GM18861 (cell line): ENCODE measurements around the gene ANKRD44.

Source experiments
- ATAC-seq: cut with Tn5 transposase; IDR thresholded peaks from one replicate; pipeline ENCODE4 v1.9.1; 2021; ENCODE audit not compliant: unreplicated experiment

The ANKRD44 gene

DNA sequence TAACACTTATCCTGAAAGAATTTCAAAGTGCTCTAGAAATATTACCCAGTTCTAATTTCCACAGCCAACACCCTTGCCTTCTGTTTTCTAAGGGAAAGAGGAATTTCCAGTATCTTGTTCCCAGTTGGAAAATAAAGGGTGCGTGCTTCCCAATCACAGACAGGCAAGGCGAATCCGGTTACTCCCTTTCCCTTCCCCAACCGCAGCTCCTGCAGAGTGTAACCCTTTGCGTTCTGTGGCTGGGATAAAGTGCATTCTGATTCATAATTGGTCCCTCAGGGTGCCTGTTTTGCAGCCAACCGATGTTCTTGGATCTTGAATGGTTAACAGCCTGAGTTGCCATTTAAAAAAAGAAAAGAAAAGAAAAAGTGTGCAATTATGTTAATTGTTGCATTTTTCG is 343.5 kb downstream of the ANKRD44 start:
- no peak for ATAC-seq

- ATAC-seq: no peak
Observed at GRCh38 chr2:196966061-196966460, 344.5 kb downstream of the ANKRD44 start.

- ATAC-seq: no peak
Observed at GRCh38 chr2:196965651-196966050, 344.9 kb downstream of the ANKRD44 start.

DNA sequence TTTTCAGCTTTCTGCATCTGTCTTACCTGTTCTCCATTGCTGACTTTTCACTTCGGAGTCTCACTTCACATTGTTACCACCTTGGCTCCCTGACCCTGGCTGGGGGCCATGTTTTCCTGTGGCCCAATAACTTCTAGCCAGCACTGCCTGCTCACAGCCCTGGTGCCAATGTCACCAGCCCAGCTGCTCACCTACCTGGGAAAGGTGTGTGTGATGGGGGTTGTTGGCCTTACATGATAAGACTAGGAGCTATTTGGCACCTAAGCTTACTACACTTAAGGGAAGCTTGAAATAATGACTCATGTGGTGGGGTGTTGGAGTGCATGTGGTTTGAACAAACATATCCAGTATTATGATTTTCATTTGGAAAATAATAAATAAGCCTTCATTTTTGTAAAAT is 346.6 kb downstream of the ANKRD44 start:
- no peak for ATAC-seq

DNA sequence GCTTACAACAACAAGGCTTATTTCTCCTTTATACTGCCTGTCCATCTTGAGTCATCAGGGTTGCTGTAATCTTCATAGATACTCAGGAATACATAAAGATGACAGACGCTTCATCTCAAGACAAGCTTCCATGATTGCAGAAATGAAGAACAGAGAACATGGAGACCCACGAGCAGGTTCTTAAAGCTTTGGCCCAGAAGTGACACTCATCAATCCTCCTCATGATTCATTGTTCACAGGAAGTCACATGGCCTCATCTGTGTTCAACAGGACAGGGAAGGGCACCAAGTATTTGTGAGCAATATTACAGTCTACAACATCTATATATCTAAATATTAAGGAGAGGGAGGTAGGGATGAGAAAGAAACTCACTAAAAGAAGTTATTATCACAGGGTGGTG is 347.5 kb downstream of the ANKRD44 start:
- no peak for ATAC-seq

DNA sequence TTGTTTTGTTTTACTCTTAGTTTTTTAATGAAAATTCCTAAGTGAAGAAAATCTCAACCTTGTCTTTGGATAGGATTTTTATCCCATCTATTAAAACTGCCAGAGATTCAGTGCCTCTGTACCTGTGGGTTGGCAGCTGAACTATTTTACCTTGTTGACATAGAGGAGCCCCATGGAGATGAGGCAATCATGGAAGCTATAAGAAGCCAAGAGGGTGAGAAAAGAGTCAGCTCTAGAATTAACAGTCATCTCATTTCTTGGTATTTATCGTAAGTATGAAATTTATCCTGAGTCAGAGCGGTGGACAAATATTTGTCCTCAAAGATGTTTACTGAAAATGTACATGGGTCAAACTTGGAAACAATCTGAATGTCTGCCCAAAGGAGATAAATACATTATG is 348.3 kb downstream of the ANKRD44 start:
- no peak for ATAC-seq

DNA sequence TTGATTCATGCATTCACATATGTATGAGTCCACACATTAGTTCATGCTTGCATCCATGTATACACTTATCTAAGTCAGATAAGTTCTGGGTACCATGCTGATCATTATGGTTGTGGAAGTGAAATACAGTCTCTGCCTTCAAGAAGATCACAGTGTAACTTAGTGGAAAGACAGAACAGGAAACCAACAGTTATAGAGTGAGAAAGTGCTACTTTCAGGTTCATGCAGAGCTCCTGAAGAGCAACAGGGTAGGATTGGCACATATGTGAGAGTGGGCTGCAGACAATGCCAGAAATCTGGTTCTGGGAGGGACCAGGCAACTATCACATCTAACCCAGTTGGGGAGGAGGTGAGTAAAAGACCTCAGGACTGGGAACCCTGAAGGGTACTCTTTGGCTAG is 348.7 kb downstream of the ANKRD44 start:
- ATAC-seq: peak; percentile 89

DNA sequence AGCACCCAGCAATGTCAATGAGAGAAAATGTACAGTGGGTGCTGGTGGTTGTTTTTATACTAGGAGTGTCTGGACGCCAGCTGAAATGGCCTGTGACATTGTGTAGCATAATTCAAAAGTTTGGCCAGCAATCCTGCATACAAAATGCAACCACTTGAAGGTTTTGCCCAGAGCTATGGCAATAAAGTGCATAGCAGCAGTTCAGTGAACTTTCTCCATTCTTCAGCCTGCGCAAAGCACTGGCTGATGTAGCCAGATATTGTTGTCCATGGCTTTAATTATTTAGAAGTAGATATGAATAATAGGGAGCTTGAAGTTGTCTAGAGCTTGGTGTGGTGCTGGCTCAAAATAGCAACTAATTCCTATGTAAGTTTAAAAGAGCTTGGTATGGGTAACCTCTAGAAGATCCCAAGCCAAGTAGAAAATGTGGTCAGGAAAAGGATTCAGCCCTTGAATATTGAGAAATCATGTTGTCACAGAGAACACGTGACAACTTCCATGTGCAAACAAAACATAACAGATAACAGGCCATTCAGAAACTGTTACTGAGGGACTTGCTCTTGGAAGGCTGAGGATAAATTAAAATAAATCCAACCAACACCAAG is 350.7 kb downstream of the ANKRD44 start:
- no peak for ATAC-seq

DNA sequence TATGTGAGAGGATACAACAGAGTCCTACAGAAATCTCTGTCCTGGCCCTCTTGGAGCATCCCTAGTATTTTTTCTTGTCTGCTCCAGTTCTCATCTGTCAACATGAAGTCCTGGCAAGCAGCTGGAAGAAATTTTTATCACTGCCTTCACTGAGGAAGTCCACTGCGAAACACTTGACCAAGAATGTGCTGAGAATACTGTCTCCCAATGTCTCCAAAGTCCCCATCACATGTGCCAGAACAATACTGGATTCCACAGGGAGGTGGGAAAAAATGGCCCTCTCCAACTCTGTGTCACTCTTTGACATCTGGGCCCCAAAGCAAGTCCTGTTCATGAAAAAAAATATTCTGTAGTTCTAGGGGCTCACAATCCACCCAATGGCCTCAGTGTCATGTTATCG is 351.3 kb downstream of the ANKRD44 start:
- no peak for ATAC-seq

GRCh38 chr2:196957881-196958525 is 352.6 kb downstream of the ANKRD44 start:
- no peak for ATAC-seq

- no peak for ATAC-seq
Observed at GRCh38 chr2:196957442-196957841, 353.1 kb downstream of the ANKRD44 start.

DNA sequence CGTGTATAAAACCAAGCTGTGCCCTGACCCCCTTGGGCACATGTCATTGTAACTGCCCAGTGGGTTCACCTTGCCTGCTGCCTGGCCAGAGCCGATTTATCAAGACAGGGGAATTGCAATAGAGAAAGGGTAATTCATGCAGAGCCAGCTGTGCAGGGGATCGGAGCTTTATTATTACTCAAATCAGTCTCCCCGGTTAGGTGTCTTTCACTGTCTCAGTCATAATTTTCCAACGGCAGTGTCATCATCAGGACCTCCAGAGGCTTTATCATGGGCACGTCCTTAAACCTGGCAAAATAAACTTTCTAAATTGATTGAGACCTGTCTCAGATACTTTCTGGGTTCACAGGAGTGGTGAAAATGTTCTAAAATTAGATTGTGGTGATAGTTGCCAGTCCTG is 354.5 kb downstream of the ANKRD44 start:
- no peak for ATAC-seq

- ATAC-seq: no peak
Observed at GRCh38 chr2:196955036-196955435, 355.5 kb downstream of the ANKRD44 start.

DNA sequence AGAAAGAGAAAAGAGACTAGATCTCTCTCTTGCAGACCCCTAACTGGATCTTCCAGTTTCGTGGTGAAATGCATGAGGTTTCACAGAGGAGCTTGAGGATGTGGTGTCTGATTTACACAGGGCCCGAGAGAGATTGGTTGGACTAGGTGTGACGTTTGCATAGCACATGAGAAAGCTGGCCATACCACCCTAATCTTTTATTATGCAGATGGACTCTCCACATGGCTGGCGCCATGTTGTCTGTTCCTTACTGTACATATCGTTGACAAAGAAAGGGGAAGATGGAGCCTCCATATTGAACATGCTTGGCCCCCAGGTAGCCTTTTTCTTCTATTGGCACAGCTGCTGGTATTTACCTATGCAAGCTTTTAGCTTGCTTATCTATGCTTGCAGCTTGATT is 356.6 kb downstream of the ANKRD44 start:
- no peak for ATAC-seq

DNA sequence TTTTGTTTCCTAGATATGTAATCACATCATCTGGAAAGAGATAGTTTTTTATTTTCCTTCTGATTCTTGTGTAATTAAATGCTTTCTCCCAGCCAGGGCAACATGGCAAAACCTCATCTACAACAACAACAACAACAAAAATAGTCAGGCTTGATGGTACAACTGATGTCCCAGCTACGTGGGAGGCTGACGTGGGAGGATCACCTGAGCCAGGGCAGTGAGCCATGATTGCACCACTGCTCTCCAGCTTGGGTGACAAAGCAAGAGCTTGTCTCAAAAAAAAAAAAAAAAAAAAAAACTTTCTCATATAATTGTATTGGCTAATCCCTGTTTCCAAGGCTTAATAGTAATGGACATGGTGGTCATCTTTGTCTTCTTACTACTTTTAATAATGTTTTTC is 357.6 kb downstream of the ANKRD44 start:
- no peak for ATAC-seq

GRCh38 chr2:196951973-196952372 is 358.6 kb downstream of the ANKRD44 start:
- ATAC-seq: no peak

- no peak for ATAC-seq
Observed at GRCh38 chr2:196949116-196949515, 361.5 kb downstream of the ANKRD44 start.

GRCh38 chr2:196944570-196944969 is 366.0 kb downstream of the ANKRD44 start:
- no peak for ATAC-seq

GRCh38 chr2:196941398-196942078 is 369.0 kb downstream of the ANKRD44 start:
- no peak for ATAC-seq

GRCh38 chr2:196939371-196939770 is 371.2 kb downstream of the ANKRD44 start:
- no peak for ATAC-seq
